IMR-90 (cell line): Measurements from ENCODE around the gene SHISA6. TPM values are rescaled to one million over a fixed set of nuclear protein-coding genes. Genes with fewer than 3 reads are reported as not detected.

Experiments used
- ATAC-seq: fragments of 200-7000 bp; cut with Tn5 transposase; 2 replicates; pipeline ENCODE4 v1.9.1; 2020; ENCODE audit warnings: low read depth, mild to moderate bottlenecking, moderate library complexity
- BruUV-seq: library from RNA; stranded (reverse); fragments of 400-500 nt; replicated peaks from 2 replicates; lab custom pipeline; 2021; lab: Mats Ljungman, UMichigan
- CTCF ChIA-PET: fragments of 300-600 bp; formaldehyde crosslinking; extraction: SDS; loops from one replicate; lab custom pipeline; 2021; ENCODE audit warnings: antibody characterized with exemption; lab: Yijun Ruan, JAX
- POLR2A ChIA-PET: fragments of 300-600 bp; sonication (Branson Sonifier 250); formaldehyde crosslinking; loops from one replicate; lab custom pipeline; 2022; ENCODE audit warnings: antibody characterized with exemption; ENCODE audit not compliant: unreplicated experiment; lab: Charles Lee
- DNase-seq: peaks from one replicate; pipeline ENCODE4 v3.0.0; 2013
- H2AFZ ChIP-seq: replicated peaks from 2 replicates; pipeline ENCODE3; 2013; ENCODE audit warnings: low read length, mild to moderate bottlenecking; ENCODE audit not compliant: poor library complexity
- H2AK5ac ChIP-seq: 2 replicates; pipeline ENCODE4 v1.6.1; 2013; ENCODE audit warnings: low read depth, low read length, inconsistent platforms
- H2AK9ac ChIP-seq: replicated peaks from 2 replicates; pipeline ENCODE3; 2013; ENCODE audit warnings: mild to moderate bottlenecking, low read depth, low read length, moderate library complexity; ENCODE audit not compliant: poor library complexity
- H2BK120ac ChIP-seq: 2 replicates; pipeline ENCODE4 v1.6.1; 2013; ENCODE audit warnings: low read depth, low read length, inconsistent platforms
- H2BK15ac ChIP-seq: 3 replicates; pipeline ENCODE4 v1.6.1; 2013; ENCODE audit warnings: low read depth, low read length, inconsistent platforms
- H2BK20ac ChIP-seq: 2 replicates; pipeline ENCODE4 v1.6.1; 2013; ENCODE audit warnings: low read depth, mild to moderate bottlenecking, inconsistent platforms, low read length, moderate library complexity
- H2BK5ac ChIP-seq: 2 replicates; pipeline ENCODE4 v1.6.1; 2013; ENCODE audit warnings: mild to moderate bottlenecking, low read depth, low read length, inconsistent platforms; ENCODE audit not compliant: poor library complexity, severe bottlenecking
- H3K14ac ChIP-seq: replicated peaks from 2 replicates; pipeline ENCODE4 v1.6.1; 2013; ENCODE audit warnings: low read depth, low read length, inconsistent platforms
- H3K18ac ChIP-seq: 2 replicates; pipeline ENCODE4 v1.6.1; 2013; ENCODE audit warnings: low read depth, low read length, control low read depth
- H3K23ac ChIP-seq: 2 replicates; pipeline ENCODE4 v1.6.1; 2013; ENCODE audit warnings: low read depth, low read length, inconsistent platforms
- H3K27ac ChIP-seq: 2 replicates; pipeline ENCODE4 v1.5.1; 2013; ENCODE audit warnings: mild to moderate bottlenecking, control low read depth, low read length; ENCODE audit not compliant: insufficient read depth
- H3K27me3 ChIP-seq: 2 replicates; pipeline ENCODE4 v1.6.1; 2013; ENCODE audit warnings: low read length; ENCODE audit not compliant: control insufficient read depth, insufficient read depth
- H3K36me3 ChIP-seq: 2 replicates; pipeline ENCODE4 v1.6.1; 2013; ENCODE audit warnings: low read length, mixed read lengths; ENCODE audit not compliant: control insufficient read depth, insufficient read depth
- H3K4ac ChIP-seq: 2 replicates; pipeline ENCODE4 v1.6.1; 2013; ENCODE audit warnings: low read depth, low read length, inconsistent platforms
- H3K4me1 ChIP-seq: 2 replicates; pipeline ENCODE4 v1.6.1; 2013; ENCODE audit warnings: low read length, mixed read lengths; ENCODE audit not compliant: control insufficient read depth, insufficient read depth
- H3K4me2 ChIP-seq: 2 replicates; pipeline ENCODE4 v1.6.1; 2013; ENCODE audit warnings: low read depth, mild to moderate bottlenecking, control low read depth, low read length, moderate library complexity
- H3K4me3 ChIP-seq: 2 replicates; pipeline ENCODE4 v1.5.1; 2013; ENCODE audit warnings: low read depth, mild to moderate bottlenecking, control low read depth, low read length, moderate library complexity; ENCODE audit not compliant: insufficient read depth
- H3K56ac ChIP-seq: 2 replicates; pipeline ENCODE4 v1.6.1; 2013; ENCODE audit warnings: low read length, inconsistent platforms; ENCODE audit not compliant: insufficient read depth; ENCODE audit errors: extremely low read depth
- H3K79me1 ChIP-seq, 2 experiments: 2 replicates each; pipeline ENCODE4 v1.6.1; 2013; ENCODE audit warnings: low read length in 2 of 2, inconsistent platforms in 1 of 2, low read depth in 1 of 2
- H3K9ac ChIP-seq: 2 replicates; pipeline ENCODE4 v1.6.1; 2013; ENCODE audit warnings: low read depth, low read length, control low read depth
- H3K9me1 ChIP-seq: 2 replicates; pipeline ENCODE4 v1.6.1; 2013; ENCODE audit warnings: low read length, inconsistent platforms; ENCODE audit not compliant: insufficient read depth
- H3K9me3 ChIP-seq: 2 replicates; pipeline ENCODE4 v1.6.1; 2013; ENCODE audit warnings: low read length; ENCODE audit not compliant: control insufficient read depth, insufficient read depth
- H4K20me1 ChIP-seq: 2 replicates; pipeline ENCODE4 v1.6.1; 2013; ENCODE audit warnings: low read length, inconsistent platforms; ENCODE audit not compliant: insufficient read depth
- H4K5ac ChIP-seq: 2 replicates; pipeline ENCODE4 v1.6.1; 2013; ENCODE audit warnings: mild to moderate bottlenecking, low read depth, low read length, control low read depth
- H4K8ac ChIP-seq, 2 experiments: 2 replicates each; pipeline ENCODE4 v1.6.1; 2013; ENCODE audit warnings: low read depth in 2 of 2, low read length in 2 of 2, control low read depth in 1 of 2, inconsistent platforms in 1 of 2
- H4K91ac ChIP-seq: 2 replicates; pipeline ENCODE4 v1.6.1; 2013; ENCODE audit warnings: low read depth, low read length, inconsistent platforms; ENCODE audit not compliant: insufficient read depth
- BHLHE40 ChIP-seq: fragments of 150-350 bp; IDR thresholded peaks from 2 replicates; pipeline ENCODE4 v1.6.1; 2016; ENCODE audit warnings: mild to moderate bottlenecking, low read depth, low read length
- CEBPB ChIP-seq: IDR thresholded peaks from 2 replicates; pipeline ENCODE4 v1.6.1; 2012; ENCODE audit warnings: low read depth, low read length, improper control_type of control experiment
- CHD1 ChIP-seq: IDR thresholded peaks from 2 replicates; pipeline ENCODE4 v1.6.1; 2012; ENCODE audit warnings: low read depth, low read length, improper control_type of control experiment
- FOS ChIP-seq: fragments of 150-350 bp; IDR thresholded peaks from 2 replicates; pipeline ENCODE4 v1.6.1; 2016; ENCODE audit warnings: low read depth, low read length
- MAZ ChIP-seq: IDR thresholded peaks from 2 replicates; pipeline ENCODE4 v1.6.1; 2012; ENCODE audit warnings: low read depth, mild to moderate bottlenecking, low read length, improper control_type of control experiment, moderate library complexity, borderline replicate concordance
- MXI1 ChIP-seq: IDR thresholded peaks from 2 replicates; pipeline ENCODE4 v1.6.1; 2012; ENCODE audit warnings: low read depth, mild to moderate bottlenecking, low read length, moderate library complexity, borderline replicate concordance
- NFE2L2 ChIP-seq: fragments of 150-350 bp; IDR thresholded peaks from 2 replicates; pipeline ENCODE4 v1.6.1; 2016; ENCODE audit warnings: low read depth, mild to moderate bottlenecking, low read length
- POLR2A ChIP-seq: IDR thresholded peaks from 2 replicates; pipeline ENCODE4 v1.6.1; 2012; ENCODE audit warnings: mild to moderate bottlenecking, low read depth, low read length
- RAD21 ChIP-seq: IDR thresholded peaks from 2 replicates; pipeline ENCODE4 v1.6.1; 2012; ENCODE audit warnings: low read length, improper control_type of control experiment
- RCOR1 ChIP-seq: IDR thresholded peaks from 2 replicates; pipeline ENCODE4 v1.6.1; 2012; ENCODE audit warnings: mild to moderate bottlenecking, low read length, improper control_type of control experiment; ENCODE audit not compliant: insufficient replicate concordance
- RFX5 ChIP-seq: IDR thresholded peaks from 2 replicates; pipeline ENCODE4 v1.8.0; 2012; ENCODE audit warnings: low read depth, mild to moderate bottlenecking, low read length, moderate library complexity
- SMC3 ChIP-seq: fragments of 150-350 bp; IDR thresholded peaks from 2 replicates; pipeline ENCODE4 v1.6.1; 2016; ENCODE audit warnings: low read depth, mild to moderate bottlenecking, antibody characterized with exemption, low read length, moderate library complexity
- WGBS, 2 experiments: methylation state at CpG; one replicate each; pipeline versions ENCODE4 v1.1.5 to v1.1.7; 2013; ENCODE audit warnings: missing lambda C conversion rate in 2 of 2; ENCODE audit not compliant: insufficient read length in 1 of 2; ENCODE audit errors: extremely low coverage in 2 of 2; 5-methylcytosine and 5-hydroxymethylcytosine counted together
- dilution Hi-C: fragments of 300-500 bp; cut with HindIII; formaldehyde crosslinking; loops from one replicate; pipeline ENCODE4 v1.14.3; 2018; ENCODE audit warnings: low sequenced_read_pairs; ENCODE audit not compliant: unreplicated experiment
- in situ Hi-C: fragments of 300-500 bp; cut with MboI; formaldehyde crosslinking; loops from 3 replicates; pipeline ENCODE4 v1.14.3; 2019; ENCODE audit warnings: low sequenced_read_pairs, inconsistent platforms, mixed read lengths
- intact Hi-C: fragments of 100-400 bp; cut with micrococcal nuclease; formaldehyde crosslinking; loops from 2 replicates; pipeline ENCODE4 v1.10.0; 2022
- polyA plus RNA-seq, 3 experiments: library from polyadenylated mRNA; depleted of rRNA; stranded (reverse); fragments of >200 nt; gene quantifications; 2 replicates each; pipeline ENCODE4 v1.2.3, GENCODE V29; 2012; ENCODE audit warnings: low replicate concordance in 1 of 3
- total RNA-seq: library from RNA; depleted of rRNA; stranded (reverse); fragments of >200 nt; gene quantifications from 2 replicates; pipeline ENCODE4 v1.2.3, GENCODE V29; 2012
- TF ChIP-seq, protein P1 (sequence below): fragments of 150-350 bp; IDR thresholded peaks from 2 replicates; pipeline ENCODE4 v1.6.1; 2016; ENCODE audit warnings: low read depth, mild to moderate bottlenecking, low read length, moderate library complexity, borderline replicate concordance
- TF ChIP-seq, protein P2 (sequence below): conservative IDR thresholded peaks from 2 replicates; pipeline ENCODE4 v1.5.1; 2012; ENCODE audit warnings: mild to moderate bottlenecking, low read depth, low read length, improper control_type of control experiment
- TF ChIP-seq, protein P3 (sequence below): fragments of 150-350 bp; IDR thresholded peaks from 2 replicates; pipeline ENCODE4 v1.6.1; 2017; ENCODE audit warnings: mild to moderate bottlenecking, antibody characterized with exemption, low read length, low read depth

The SHISA6 gene
- total and polyA plus RNA-seq, 2 of the 4 experiments (the other 2 are of a cell fraction), result not detected

DNA sequence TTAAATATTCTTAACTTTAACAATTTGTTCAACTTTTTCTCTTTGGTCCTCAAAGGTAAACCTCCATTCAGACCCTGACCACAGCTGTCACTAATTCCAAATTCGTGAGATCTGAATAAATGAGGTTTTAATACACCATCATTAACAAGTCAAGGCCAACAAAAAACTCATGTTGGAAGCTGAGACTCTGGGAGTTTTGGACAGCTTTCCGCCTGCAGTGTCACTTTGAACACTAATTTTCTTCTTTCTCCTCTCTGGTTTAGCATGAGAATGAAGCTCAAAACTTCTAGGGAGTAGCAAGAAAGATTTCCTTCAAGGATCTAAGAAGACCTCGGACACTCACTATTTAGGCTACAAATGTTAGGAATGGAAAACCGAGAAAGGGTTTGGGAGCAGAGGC, 324.6 kb downstream of the SHISA6 start:
- no TSS peak for BruUV-seq
- no peak overlapping the region for H3K56ac ChIP-seq
- in situ Hi-C loops (no loop called here), intact Hi-C loops (no loop called here), dilution Hi-C loops (no loop called here)
- no peak overlapping the region for H2BK15ac ChIP-seq
- H3K9ac ChIP-seq, result no peak overlapping the region
- no peak overlapping the region for H4K91ac ChIP-seq
- H2BK120ac ChIP-seq, result no peak overlapping the region
- POLR2A ChIA-PET, result no interaction called here
- H3K4me2 ChIP-seq, result no peak overlapping the region
- H3K79me1 ChIP-seq, result no peaks in the 10 kb centered on the region
- TF ChIP-seq, protein P1, sequence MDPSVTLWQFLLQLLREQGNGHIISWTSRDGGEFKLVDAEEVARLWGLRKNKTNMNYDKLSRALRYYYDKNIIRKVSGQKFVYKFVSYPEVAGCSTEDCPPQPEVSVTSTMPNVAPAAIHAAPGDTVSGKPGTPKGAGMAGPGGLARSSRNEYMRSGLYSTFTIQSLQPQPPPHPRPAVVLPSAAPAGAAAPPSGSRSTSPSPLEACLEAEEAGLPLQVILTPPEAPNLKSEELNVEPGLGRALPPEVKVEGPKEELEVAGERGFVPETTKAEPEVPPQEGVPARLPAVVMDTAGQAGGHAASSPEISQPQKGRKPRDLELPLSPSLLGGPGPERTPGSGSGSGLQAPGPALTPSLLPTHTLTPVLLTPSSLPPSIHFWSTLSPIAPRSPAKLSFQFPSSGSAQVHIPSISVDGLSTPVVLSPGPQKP, result no peak
- TF ChIP-seq POLR2A (no peak), NFE2L2 (no peak), CHD1 (no peak), CEBPB (no peak), RCOR1 (no peak), RFX5 (no peak), FOS (no peak), RAD21 (no peak), MAZ (no peak), BHLHE40 (no peak), MXI1 (no peak), SMC3 (no peak)
- TF ChIP-seq, protein P2, sequence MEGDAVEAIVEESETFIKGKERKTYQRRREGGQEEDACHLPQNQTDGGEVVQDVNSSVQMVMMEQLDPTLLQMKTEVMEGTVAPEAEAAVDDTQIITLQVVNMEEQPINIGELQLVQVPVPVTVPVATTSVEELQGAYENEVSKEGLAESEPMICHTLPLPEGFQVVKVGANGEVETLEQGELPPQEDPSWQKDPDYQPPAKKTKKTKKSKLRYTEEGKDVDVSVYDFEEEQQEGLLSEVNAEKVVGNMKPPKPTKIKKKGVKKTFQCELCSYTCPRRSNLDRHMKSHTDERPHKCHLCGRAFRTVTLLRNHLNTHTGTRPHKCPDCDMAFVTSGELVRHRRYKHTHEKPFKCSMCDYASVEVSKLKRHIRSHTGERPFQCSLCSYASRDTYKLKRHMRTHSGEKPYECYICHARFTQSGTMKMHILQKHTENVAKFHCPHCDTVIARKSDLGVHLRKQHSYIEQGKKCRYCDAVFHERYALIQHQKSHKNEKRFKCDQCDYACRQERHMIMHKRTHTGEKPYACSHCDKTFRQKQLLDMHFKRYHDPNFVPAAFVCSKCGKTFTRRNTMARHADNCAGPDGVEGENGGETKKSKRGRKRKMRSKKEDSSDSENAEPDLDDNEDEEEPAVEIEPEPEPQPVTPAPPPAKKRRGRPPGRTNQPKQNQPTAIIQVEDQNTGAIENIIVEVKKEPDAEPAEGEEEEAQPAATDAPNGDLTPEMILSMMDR, result no peak
- TF ChIP-seq, protein P3, sequence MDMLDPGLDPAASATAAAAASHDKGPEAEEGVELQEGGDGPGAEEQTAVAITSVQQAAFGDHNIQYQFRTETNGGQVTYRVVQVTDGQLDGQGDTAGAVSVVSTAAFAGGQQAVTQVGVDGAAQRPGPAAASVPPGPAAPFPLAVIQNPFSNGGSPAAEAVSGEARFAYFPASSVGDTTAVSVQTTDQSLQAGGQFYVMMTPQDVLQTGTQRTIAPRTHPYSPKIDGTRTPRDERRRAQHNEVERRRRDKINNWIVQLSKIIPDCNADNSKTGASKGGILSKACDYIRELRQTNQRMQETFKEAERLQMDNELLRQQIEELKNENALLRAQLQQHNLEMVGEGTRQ, result no peak
- no peak for DNase-seq
- H3K27ac ChIP-seq, result no peak overlapping the region
- no peak overlapping the region for H2AFZ ChIP-seq
- no peaks in the 10 kb centered on the region for H4K20me1 ChIP-seq
- peaks cover 27% of the 10 kb centered on the region for H3K9me3 ChIP-seq
- no CpG with 5 or more reads among the region's 4 CpGs for WGBS, 2 experiments
- no peak overlapping the region for H3K14ac ChIP-seq
- no peak overlapping the region for H2BK20ac ChIP-seq
- no peaks in the 10 kb centered on the region for H3K9me1 ChIP-seq
- no peak overlapping the region for H3K4me3 ChIP-seq
- H4K8ac ChIP-seq, result no peak overlapping the region
- no peak overlapping the region for H4K5ac ChIP-seq
- H3K4ac ChIP-seq, result no peak overlapping the region
- H2BK5ac ChIP-seq, result no peak overlapping the region
- no peaks in the 10 kb centered on the region for H3K36me3 ChIP-seq
- no peak overlapping the region for H2AK5ac ChIP-seq
- ATAC-seq, result no peak
- CTCF ChIA-PET, result no interaction called here
- H3K23ac ChIP-seq, result no peak overlapping the region
- H2AK9ac ChIP-seq, result no peak overlapping the region
- H3K18ac ChIP-seq, result no peak overlapping the region
- H3K27me3 ChIP-seq, result no peaks in the 10 kb centered on the region
- H3K4me1 ChIP-seq, result no peaks in the 10 kb centered on the region
